B cell (primary cell): ENCODE data around the gene SLC25A48. TPM values are rescaled to one million over a fixed set of nuclear protein-coding genes. Genes with fewer than 3 reads are reported as not detected.

ENCODE experiments used
- ATAC-seq: fragments of 200-7000 bp; cut with Tn5 transposase; one replicate; pipeline ENCODE4 v1.10.0; 2021; ENCODE audit warnings: low read depth, mild to moderate bottlenecking, moderate number of reproducible peaks, moderate library complexity
- CTCF ChIA-PET: fragments of 350-600 bp; sonication (Branson Sonifier 250); formaldehyde crosslinking; loops from one replicate; lab custom pipeline; 2021; ENCODE audit warnings: antibody characterized with exemption, inconsistent platforms; lab: Charles Lee
- POLR2A ChIA-PET: fragments of 350-600 bp; sonication (Branson Sonifier 250); formaldehyde crosslinking; loops from one replicate; lab custom pipeline; 2021; ENCODE audit warnings: antibody characterized with exemption; lab: Charles Lee
- DNase-seq: peaks from one replicate; pipeline ENCODE4 v3.0.0; 2013
- H2AFZ ChIP-seq: 2 replicates; pipeline ENCODE4 v1.6.1; 2012; ENCODE audit warnings: mild to moderate bottlenecking, low read depth, low read length; ENCODE audit not compliant: insufficient read depth, poor library complexity, severe bottlenecking
- H3K27ac ChIP-seq, 2 donors: 1 replicate in 1 of 2; 2 replicates in 1 of 2; pipeline ENCODE4 v1.5.1; 2012 to 2013; ENCODE audit warnings: low read length in 2 of 2, mild to moderate bottlenecking in 2 of 2, moderate library complexity in 1 of 2
- H3K27me3 ChIP-seq, 4 experiments: fragments of 200-600 bp in 1 of 4; sonication (generic) in 1 of 4; replicated peaks in 1 of 4; 1 replicate in 2 of 4; 2 replicates in 2 of 4; pipeline versions ENCODE4 v1.6.1 to v1.7.0; 2013 to 2016; ENCODE audit warnings: low read length in 3 of 4, mild to moderate bottlenecking in 2 of 4, mixed read lengths in 1 of 4, moderate library complexity in 1 of 4; ENCODE audit not compliant: insufficient read depth in 4 of 4, control insufficient read depth in 3 of 4; ENCODE audit errors: control extremely low read depth in 1 of 4
- H3K36me3 ChIP-seq, 2 experiments: replicated peaks in 1 of 2; 1 replicate in 1 of 2; 2 replicates in 1 of 2; pipeline versions ENCODE4 v1.6.1 to v1.7.1; 2013; ENCODE audit warnings: low read length in 1 of 2; ENCODE audit not compliant: insufficient read depth in 2 of 2, control insufficient read depth in 1 of 2; ENCODE audit errors: control extremely low read depth in 1 of 2, extremely low read depth in 1 of 2
- H3K4me1 ChIP-seq, 2 donors: fragments of 200-600 bp in 1 of 2; sonication (generic) in 1 of 2; 1 replicate in 1 of 2; 2 replicates in 1 of 2; pipeline versions ENCODE4 v1.5.1 to v1.6.1; 2013 to 2017; ENCODE audit warnings: low read length in 2 of 2; ENCODE audit not compliant: control insufficient read depth in 2 of 2, insufficient read depth in 2 of 2
- H3K4me2 ChIP-seq: replicated peaks from 2 replicates; pipeline ENCODE3; 2012; ENCODE audit warnings: mild to moderate bottlenecking, low read depth, low read length; ENCODE audit not compliant: poor library complexity, severe bottlenecking
- H3K4me3 ChIP-seq, 5 experiments: fragments of 200-600 bp in 1 of 5; sonication (generic) in 1 of 5; 1 replicate in 3 of 5; 2 replicates in 2 of 5; pipeline versions ENCODE4 v1.5.1 to v1.7.0; 2011 to 2016; ENCODE audit warnings: low read length in 4 of 5, mild to moderate bottlenecking in 4 of 5, low read depth in 2 of 5, control low read depth in 1 of 5, moderate library complexity in 1 of 5; ENCODE audit not compliant: insufficient read depth in 1 of 5; ENCODE audit errors: control extremely low read depth in 1 of 5, extremely low read depth in 1 of 5
- H3K79me2 ChIP-seq: fragments of 200-600 bp; sonication (generic); one replicate; pipeline ENCODE4 v1.6.0; 2016; ENCODE audit warnings: low read length; ENCODE audit not compliant: control insufficient read depth, insufficient read depth
- H3K9ac ChIP-seq: fragments of 200-600 bp; sonication (generic); 2 replicates; pipeline ENCODE4 v1.6.1; 2017; ENCODE audit warnings: mild to moderate bottlenecking, low read length, moderate library complexity
- H3K9me3 ChIP-seq, 3 donors: one replicate each; pipeline versions ENCODE4 v1.6.1 to v1.7.1; 2013; ENCODE audit warnings: low read length in 2 of 3; ENCODE audit not compliant: control insufficient read depth in 2 of 3, insufficient read depth in 1 of 3; ENCODE audit errors: control extremely low read depth in 1 of 3
- H4K20me1 ChIP-seq: 2 replicates; pipeline ENCODE4 v1.6.0; 2012; ENCODE audit warnings: mild to moderate bottlenecking, low read length; ENCODE audit not compliant: insufficient read depth, control insufficient read depth, poor library complexity, severe bottlenecking
- H3K27ac Mint-ChIP-seq: one replicate; pipeline ENCODE4 v1.8.0; 2021; ENCODE audit warnings: mixed read lengths
- H3K27me3 Mint-ChIP-seq: one replicate; pipeline ENCODE4 v1.8.0; 2021; ENCODE audit warnings: mixed read lengths
- H3K4me1 Mint-ChIP-seq: one replicate; pipeline ENCODE4 v1.8.0; 2021; ENCODE audit warnings: mixed read lengths
- H3K4me3 Mint-ChIP-seq: one replicate; pipeline ENCODE4 v1.8.0; 2021; ENCODE audit warnings: mixed read lengths
- H3K9me3 Mint-ChIP-seq: one replicate; pipeline ENCODE4 v1.8.0; 2022; ENCODE audit warnings: mixed read lengths; ENCODE audit not compliant: insufficient read depth
- EZH2 ChIP-seq: IDR thresholded peaks from 2 replicates; pipeline ENCODE4 v1.6.1; 2012; ENCODE audit warnings: borderline replicate concordance, low read depth, mild to moderate bottlenecking, moderate library complexity, low read length; ENCODE audit not compliant: insufficient read depth, poor library complexity, severe bottlenecking
- WGBS: methylation state at CpG from one replicate; pipeline ENCODE4 v1.1.5; 2013; ENCODE audit warnings: missing lambda C conversion rate; ENCODE audit not compliant: insufficient coverage; 5-methylcytosine and 5-hydroxymethylcytosine counted together
- intact Hi-C: fragments of 100-400 bp; cut with micrococcal nuclease; formaldehyde crosslinking; loops from one replicate; pipeline ENCODE4 v1.10.0; 2022
- polyA plus RNA-seq: library from polyadenylated mRNA; depleted of rRNA; stranded (reverse); fragments of >200 nt; gene quantifications from 2 replicates; pipeline ENCODE4 v1.2.3, GENCODE V29; 2012
- total RNA-seq, 2 donors: library from RNA; stranded (reverse); fragments of 120-200 nt in 1 of 2; gene quantifications; 1 replicate in 1 of 2; 2 replicates in 1 of 2; pipeline versions ENCODE4 v1.2.3 to v1.2.4, GENCODE V29; 2013 to 2022
- TF ChIP-seq, protein P1 (sequence below): fragments of 200-600 bp; IDR thresholded peaks from one replicate; pipeline ENCODE4 v1.8.0; 2022; ENCODE audit warnings: antibody characterized with exemption, mild to moderate bottlenecking

SLC25A48 gene
- total and polyA plus RNA-seq, 2 donors (not counting 1 experiment from before 2014, with no cell fraction given): not detected

DNA sequence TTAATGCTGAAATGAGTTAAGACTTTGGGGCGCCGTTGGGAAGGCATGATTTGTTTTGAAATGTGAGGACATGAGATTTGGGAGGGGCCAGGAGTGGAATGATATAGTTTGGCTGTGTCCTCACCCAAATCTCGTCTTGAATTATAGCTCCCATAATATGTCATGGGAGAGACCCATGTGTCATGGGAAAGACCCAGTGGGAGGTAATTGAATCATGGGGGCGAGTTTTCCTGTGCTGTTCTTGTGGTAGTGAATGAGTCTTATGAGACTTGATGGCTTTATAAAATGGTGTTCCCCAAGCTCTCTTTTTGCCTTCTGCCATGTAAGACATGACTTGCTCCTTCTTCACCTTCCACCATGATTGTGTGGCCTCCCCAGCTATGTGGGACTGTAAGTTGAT, 5.1 kb downstream of the SLC25A48 start:
- DNase-seq (no peak), ATAC-seq (no peak)
- Histone ChIP-seq H3K4me3 (no peak overlapping the region), H3K27me3 (peaks cover 0 to 17% (median 1%) of the 10 kb centered on the region in 4 experiments), H3K36me3 (no peaks in the 10 kb centered on the region), H4K20me1 (no peaks in the 10 kb centered on the region), H2AFZ (no peak overlapping the region), H3K9ac (no peak overlapping the region), H3K79me2 (no peaks in the 10 kb centered on the region), H3K27ac (no peak overlapping the region), H3K4me1 (peaks cover 0 to 3% of the 10 kb centered on the region in 2 donors), H3K4me2 (no peak overlapping the region), H3K9me3 (peaks cover 0 to 11% (median 6%) of the 10 kb centered on the region in 3 donors)
- no peak overlapping the region for H3K27ac Mint-ChIP-seq
- 62% methylated on average over 3 of the region's 4 CpGs for WGBS
- TF ChIP-seq, protein P1, sequence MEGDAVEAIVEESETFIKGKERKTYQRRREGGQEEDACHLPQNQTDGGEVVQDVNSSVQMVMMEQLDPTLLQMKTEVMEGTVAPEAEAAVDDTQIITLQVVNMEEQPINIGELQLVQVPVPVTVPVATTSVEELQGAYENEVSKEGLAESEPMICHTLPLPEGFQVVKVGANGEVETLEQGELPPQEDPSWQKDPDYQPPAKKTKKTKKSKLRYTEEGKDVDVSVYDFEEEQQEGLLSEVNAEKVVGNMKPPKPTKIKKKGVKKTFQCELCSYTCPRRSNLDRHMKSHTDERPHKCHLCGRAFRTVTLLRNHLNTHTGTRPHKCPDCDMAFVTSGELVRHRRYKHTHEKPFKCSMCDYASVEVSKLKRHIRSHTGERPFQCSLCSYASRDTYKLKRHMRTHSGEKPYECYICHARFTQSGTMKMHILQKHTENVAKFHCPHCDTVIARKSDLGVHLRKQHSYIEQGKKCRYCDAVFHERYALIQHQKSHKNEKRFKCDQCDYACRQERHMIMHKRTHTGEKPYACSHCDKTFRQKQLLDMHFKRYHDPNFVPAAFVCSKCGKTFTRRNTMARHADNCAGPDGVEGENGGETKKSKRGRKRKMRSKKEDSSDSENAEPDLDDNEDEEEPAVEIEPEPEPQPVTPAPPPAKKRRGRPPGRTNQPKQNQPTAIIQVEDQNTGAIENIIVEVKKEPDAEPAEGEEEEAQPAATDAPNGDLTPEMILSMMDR: no peak
- TF ChIP-seq EZH2: no peak
- H3K9me3 Mint-ChIP-seq: peaks cover 2% of the 10 kb centered on the region
- H3K27me3 Mint-ChIP-seq: peaks cover 20% of the 10 kb centered on the region
- intact Hi-C loops: no loop called here
- CTCF ChIA-PET: no interaction called here
- H3K4me1 Mint-ChIP-seq: no peaks in the 10 kb centered on the region
- POLR2A ChIA-PET: no interaction called here
- no peak overlapping the region for H3K4me3 Mint-ChIP-seq

DNA sequence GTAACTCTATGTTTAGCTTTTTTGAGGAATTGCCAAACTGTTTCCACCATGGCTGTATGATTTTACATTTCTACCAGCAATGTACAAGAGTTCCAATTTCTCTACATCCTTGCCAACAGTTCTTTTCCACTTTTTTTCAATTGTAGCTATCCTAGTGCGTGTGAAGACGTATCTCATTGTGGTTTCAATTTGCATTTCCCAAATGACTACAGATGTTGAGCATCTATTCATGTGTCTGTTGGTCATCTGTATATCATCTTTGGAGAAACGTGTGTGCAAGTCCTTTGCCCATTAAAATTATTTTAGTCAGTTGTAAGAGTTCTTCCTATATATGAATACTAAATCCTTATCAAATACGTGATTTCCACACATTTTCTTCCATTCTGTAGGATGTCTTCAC, 6.5 kb downstream of the SLC25A48 start:
- Mint-ChIP-seq H3K27ac (no peak overlapping the region), H3K9me3 (peaks cover 2% of the 10 kb centered on the region)

More for the DNA sequence above, 6.5 kb downstream of the SLC25A48 start:
- no peaks in the 10 kb centered on the region for H3K4me1 Mint-ChIP-seq
- DNase-seq (no peak), ATAC-seq (no peak)
- no peak overlapping the region for H3K4me3 Mint-ChIP-seq
- peaks cover 0 to 5% (median 0%) of the 10 kb centered on the region in 4 experiments for H3K27me3 ChIP-seq
- no peaks in the 10 kb centered on the region for H3K79me2 ChIP-seq
- intact Hi-C loops: no loop called here
- H3K27ac ChIP-seq: no peak overlapping the region
- H3K4me1 ChIP-seq: no peaks in the 10 kb centered on the region
- H2AFZ ChIP-seq: no peak overlapping the region
- CTCF ChIA-PET: interaction anchor here (0.6 to 1.3 kb wide), 2 partner anchors 18 to 114 kb away, joined by 3 read pairs; no protein-coding TSS in a partner anchor
- POLR2A ChIA-PET: no interaction called here
- 31% methylated on average over 2 of the region's 4 CpGs for WGBS
- no peak for TF ChIP-seq EZH2
- TF ChIP-seq, protein P1: no peak
- H3K36me3 ChIP-seq: no peaks in the 10 kb centered on the region
- H3K4me2 ChIP-seq: no peak overlapping the region
- H3K9me3 ChIP-seq: peaks cover 0 to 6% (median 6%) of the 10 kb centered on the region in 3 donors
- H4K20me1 ChIP-seq: no peaks in the 10 kb centered on the region
- H3K27me3 Mint-ChIP-seq: peaks cover 20% of the 10 kb centered on the region
- no peak overlapping the region for H3K9ac ChIP-seq
- no peak overlapping the region for H3K4me3 ChIP-seq
